Ectodermal cell (in vitro differentiated cells): Measurements from ENCODE around the gene UGT1A7.
"Not testable (repeated sequence)": the region's sequence is repeated elsewhere in the genome, so short reads cannot be mapped to it uniquely, and the experiment has no call there.

Source experiments
- H3K27ac ChIP-seq: 2 replicates; pipeline ENCODE4 v1.7.0; 2013; ENCODE audit warnings: mild to moderate bottlenecking, low read depth, low read length; ENCODE audit not compliant: insufficient read depth, poor library complexity, severe bottlenecking
- H3K27me3 ChIP-seq: 2 replicates; pipeline ENCODE4 v1.7.0; 2013; ENCODE audit warnings: mild to moderate bottlenecking, low read length; ENCODE audit not compliant: insufficient read depth, control insufficient read depth, poor library complexity, severe bottlenecking
- H3K36me3 ChIP-seq: one replicate; pipeline ENCODE4 v1.7.0; 2013; ENCODE audit warnings: low read length; ENCODE audit not compliant: control insufficient read depth, insufficient read depth
- H3K4me1 ChIP-seq: one replicate; pipeline ENCODE4 v1.7.0; 2013; ENCODE audit warnings: low read length; ENCODE audit not compliant: control insufficient read depth, insufficient read depth
- H3K4me3 ChIP-seq: 2 replicates; pipeline ENCODE4 v1.7.0; 2013; ENCODE audit warnings: low read depth, low read length, control low read depth; ENCODE audit not compliant: insufficient read depth
- H3K9me3 ChIP-seq: 2 replicates; pipeline ENCODE4 v1.7.0; 2013; ENCODE audit warnings: mild to moderate bottlenecking, low read length, moderate library complexity; ENCODE audit not compliant: control insufficient read depth
- WGBS, 2 experiments: methylation state at CpG; one replicate each; pipeline ENCODE4 v1.1.7; 2013; ENCODE audit warnings: missing lambda C conversion rate in 2 of 2; 5-methylcytosine and 5-hydroxymethylcytosine counted together

UGT1A7 gene

DNA sequence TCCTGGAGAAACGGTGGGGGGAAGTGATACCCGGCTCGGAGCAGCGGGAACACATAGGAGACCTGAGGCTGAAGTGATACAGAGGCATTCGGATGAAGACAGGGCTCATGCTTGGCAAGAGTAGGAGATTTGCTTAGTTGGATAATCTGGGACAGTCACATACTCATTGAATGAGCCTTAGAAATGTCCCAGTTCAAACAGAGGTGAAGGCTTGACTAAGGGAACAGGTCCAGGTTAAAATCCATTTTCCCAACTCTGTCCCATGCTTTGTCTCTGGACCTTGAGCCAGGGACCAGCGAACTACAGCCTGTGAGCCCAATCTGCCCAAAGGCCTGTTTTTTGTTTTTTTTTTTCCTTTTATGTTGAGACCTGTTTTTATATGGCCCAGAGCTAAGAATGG, 12.3 kb downstream of the UGT1A7 start:
- no peaks in the 10 kb centered on the region for H3K27me3 ChIP-seq
- H3K4me3 ChIP-seq: no peak overlapping the region
- 80 to 82% methylated on average over 6 of the region's 6 CpGs for WGBS, 2 experiments

DNA sequence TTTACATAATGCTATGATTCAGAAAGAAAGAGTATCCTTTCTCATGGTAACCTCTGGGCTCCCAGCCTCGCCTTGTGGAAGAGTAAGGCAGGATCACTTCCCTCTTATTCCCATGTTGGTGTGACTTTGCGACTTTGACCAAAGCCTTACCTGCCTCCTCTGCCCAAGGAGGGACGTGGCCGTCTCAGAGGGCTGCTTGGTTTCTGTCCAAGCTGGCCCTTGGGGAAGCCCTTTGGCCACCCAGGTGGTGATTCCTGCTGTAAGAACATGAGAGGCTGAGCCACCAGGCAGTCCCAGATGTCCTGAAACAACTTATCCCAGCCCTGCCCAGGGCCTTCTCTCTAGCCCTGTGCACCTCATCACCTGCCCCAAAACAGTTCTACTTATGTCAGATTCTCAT, 17.0 kb downstream of the UGT1A7 start:
- no peaks in the 10 kb centered on the region for H3K27me3 ChIP-seq
- WGBS, 2 experiments: 75 to 87% methylated on average over 4 of the region's 4 CpGs

More for the DNA sequence above, 12.3 kb downstream of the UGT1A7 start:
- no peak overlapping the region for H3K27ac ChIP-seq
- H3K36me3 ChIP-seq: no peaks in the 10 kb centered on the region
- no peaks in the 10 kb centered on the region for H3K9me3 ChIP-seq
- H3K4me1 ChIP-seq: no peaks in the 10 kb centered on the region

DNA sequence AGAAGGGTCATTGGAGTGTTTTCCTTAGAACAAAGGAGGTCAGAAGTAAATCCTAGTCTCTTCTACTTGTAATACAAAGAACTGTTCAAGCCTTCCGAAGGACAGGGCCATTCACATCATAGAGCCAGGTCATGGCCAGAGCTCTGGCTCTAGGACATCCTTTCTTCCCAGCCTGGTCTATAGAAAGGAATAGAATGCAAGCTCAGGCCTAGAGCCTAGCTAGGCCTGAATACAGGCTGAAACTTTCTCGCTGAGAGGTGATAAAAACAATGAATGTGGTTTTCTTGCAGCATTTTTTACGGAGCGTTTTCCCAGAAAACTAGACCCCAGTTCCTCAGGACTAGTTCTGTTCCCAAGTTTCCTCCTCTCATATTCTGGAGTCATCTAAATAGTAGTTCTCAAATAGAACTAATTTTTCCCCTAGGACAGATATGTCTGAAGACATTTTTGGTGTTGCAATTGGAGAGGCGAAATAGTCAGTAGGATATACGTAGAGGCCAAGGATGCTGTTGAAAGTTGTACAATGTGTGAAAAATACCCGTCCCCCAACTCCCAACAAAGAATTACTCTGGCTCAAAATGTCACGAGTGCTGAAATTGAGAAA, 17.8 kb downstream of the UGT1A7 start:
- WGBS, 2 experiments: 83 to 84% methylated on average over 8 of the region's 8 CpGs
- no peaks in the 10 kb centered on the region for H3K9me3 ChIP-seq
- no peak overlapping the region for H3K4me3 ChIP-seq
- peaks cover 8% of the 10 kb centered on the region for H3K4me1 ChIP-seq
- H3K27ac ChIP-seq: peak overlapping the region; percentile 50
- no peaks in the 10 kb centered on the region for H3K27me3 ChIP-seq
- no peaks in the 10 kb centered on the region for H3K36me3 ChIP-seq

More for the DNA sequence above, 17.0 kb downstream of the UGT1A7 start:
- peaks cover 8% of the 10 kb centered on the region for H3K4me1 ChIP-seq
- H3K4me3 ChIP-seq: no peak overlapping the region
- no peak overlapping the region for H3K27ac ChIP-seq
- no peaks in the 10 kb centered on the region for H3K36me3 ChIP-seq
- H3K9me3 ChIP-seq: no peaks in the 10 kb centered on the region

DNA sequence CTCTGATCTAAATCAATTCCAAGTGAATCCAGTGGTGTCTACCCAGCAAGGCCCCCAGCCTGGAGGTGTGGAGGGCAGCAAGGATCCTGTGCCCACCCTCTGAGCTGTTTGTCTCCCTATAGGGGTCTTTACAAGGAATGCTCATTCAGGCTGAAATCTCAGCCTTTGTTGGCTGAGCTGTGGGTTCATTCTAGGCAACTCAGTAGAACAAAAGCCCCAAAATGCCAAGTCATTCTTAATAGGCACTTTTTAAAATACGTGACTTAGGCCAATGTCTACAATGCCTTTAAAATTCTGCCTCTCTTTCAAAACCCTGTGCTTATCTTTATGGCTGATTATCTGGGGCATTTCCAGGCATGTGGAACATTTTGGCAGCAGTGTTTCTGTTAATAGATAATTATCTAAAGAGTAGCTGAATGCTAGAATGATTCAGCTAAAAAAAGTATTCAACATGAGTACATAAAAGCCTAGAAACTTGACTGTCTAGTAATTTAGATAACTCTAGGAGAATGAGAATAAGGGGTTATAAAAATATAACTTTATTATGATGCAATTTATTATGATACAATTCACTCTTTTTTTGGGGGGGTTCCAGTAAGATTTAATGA, 18.4 kb downstream of the UGT1A7 start:
- Histone ChIP-seq H3K4me1 (peaks cover 8% of the 10 kb centered on the region), H3K36me3 (no peaks in the 10 kb centered on the region), H3K27ac (peak overlapping the region; percentile 89), H3K4me3 (no peak overlapping the region), H3K9me3 (no peaks in the 10 kb centered on the region), H3K27me3 (no peaks in the 10 kb centered on the region)
- 0 to 9% methylated on average over 1 of the region's 1 CpG for WGBS, 2 experiments

DNA sequence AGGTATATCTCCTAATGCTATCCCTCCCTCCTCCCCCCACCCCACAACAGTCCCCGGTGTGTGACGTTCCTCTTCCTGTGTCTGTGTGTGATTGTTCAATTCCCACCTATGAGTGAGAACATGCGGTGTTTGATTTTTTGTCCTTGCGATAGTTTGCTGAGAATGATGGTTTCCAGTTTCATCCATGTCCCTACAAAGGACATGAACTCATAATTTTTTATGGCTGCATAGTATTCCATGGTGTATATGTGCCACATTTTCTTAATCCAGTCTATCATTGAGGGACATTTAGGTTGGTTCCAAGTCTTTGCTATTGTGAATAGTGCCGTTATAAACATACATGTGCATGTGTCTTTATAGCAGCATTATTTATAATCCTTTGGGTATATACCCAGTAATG, 19.1 kb downstream of the UGT1A7 start:
- H3K27me3 ChIP-seq, H3K9me3 ChIP-seq, H3K4me1 ChIP-seq, H3K4me3 ChIP-seq, H3K27ac ChIP-seq, H3K36me3 ChIP-seq: not testable (repeated sequence)
- WGBS, 2 experiments: 100% methylated on average over 1 of the region's 5 CpGs; no CpG with 5 or more reads in 1 of the 2 experiments

DNA sequence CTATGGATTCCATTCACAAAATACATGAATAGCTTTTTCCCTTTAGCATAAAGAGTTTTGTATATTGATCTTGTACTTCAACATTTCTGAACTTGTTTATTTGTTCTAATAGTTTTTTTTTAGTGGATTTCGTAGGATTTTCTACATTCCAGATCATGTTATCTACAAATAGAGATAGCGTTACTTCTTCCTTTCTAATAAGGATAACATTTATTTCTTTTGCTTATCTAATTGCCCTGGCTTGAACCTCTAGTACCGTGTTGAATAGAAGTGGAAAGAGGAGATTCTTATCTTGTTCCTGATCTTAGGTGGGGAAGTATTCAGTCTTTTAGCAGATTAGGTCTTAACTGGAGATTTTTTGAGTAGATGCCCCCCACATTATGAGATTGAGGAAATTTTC, 20.5 kb downstream of the UGT1A7 start:
- no peaks in the 10 kb centered on the region for H3K27me3 ChIP-seq
- no peak overlapping the region for H3K27ac ChIP-seq
- H3K4me3 ChIP-seq: no peak overlapping the region
- peaks cover 8% of the 10 kb centered on the region for H3K4me1 ChIP-seq
- no peaks in the 10 kb centered on the region for H3K36me3 ChIP-seq
- no peaks in the 10 kb centered on the region for H3K9me3 ChIP-seq
- 91 to 94% methylated on average over 1 of the region's 3 CpGs for WGBS, 2 experiments

DNA sequence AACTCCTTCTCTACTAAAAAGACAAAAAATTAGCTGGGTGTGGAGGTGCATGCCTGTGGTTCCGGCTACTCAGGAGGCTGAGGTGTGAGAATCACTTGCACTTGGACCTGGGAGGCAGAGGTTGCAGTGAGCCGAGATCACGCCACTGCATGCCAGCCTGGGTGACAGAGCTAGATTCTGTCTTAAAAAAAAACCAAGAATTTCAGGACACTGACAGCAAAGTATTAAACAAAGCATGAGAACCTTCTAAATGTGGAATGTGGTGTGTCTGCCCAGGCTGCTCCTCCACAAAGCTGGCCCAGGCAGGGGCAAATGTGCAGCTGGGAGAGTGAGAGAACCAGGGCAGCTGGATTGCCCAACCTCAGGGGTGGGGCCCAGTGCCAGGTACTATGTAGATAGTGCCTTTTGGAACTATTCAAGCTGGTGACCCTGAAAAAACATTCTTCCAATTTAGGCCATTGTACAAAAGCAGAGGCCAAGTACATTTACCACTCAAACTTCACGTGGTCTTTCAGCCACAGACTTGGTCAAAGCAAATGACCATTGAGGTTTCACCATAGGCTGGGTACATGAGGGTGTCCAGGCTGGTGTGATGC, 24.3 kb downstream of the UGT1A7 start:
- H3K27ac ChIP-seq: no peak overlapping the region
- WGBS, 2 experiments: 70 to 73% methylated on average over 4 of the region's 4 CpGs
- no peaks in the 10 kb centered on the region for H3K9me3 ChIP-seq

DNA sequence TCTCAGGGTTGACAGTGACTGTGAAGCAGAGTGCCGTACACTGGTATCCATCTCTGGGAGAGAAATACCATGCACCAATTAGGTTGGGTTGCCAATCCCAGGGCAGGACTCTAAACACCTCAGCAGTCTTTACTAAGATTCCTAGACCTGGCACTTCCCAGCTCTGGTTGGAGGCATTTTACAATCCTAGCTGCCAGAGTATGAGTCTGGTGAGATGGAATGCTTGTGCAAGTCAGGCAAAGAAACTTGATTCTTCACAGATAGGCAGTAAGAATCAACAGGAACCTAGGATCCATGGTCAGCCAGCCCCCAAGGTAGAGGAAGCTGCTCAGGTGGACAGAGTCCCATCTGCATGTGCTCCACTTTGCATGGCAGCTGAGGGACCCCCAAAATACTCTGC, 25.0 kb downstream of the UGT1A7 start:
- 48 to 50% methylated on average over 1 of the region's 1 CpG for WGBS, 2 experiments
- H3K4me1 ChIP-seq: no peaks in the 10 kb centered on the region
- H3K36me3 ChIP-seq: no peaks in the 10 kb centered on the region
- H3K4me3 ChIP-seq: no peak overlapping the region
- H3K27me3 ChIP-seq: no peaks in the 10 kb centered on the region
- no peaks in the 10 kb centered on the region for H3K9me3 ChIP-seq
- H3K27ac ChIP-seq: no peak overlapping the region

More for the DNA sequence above, 24.3 kb downstream of the UGT1A7 start:
- no peaks in the 10 kb centered on the region for H3K27me3 ChIP-seq
- H3K36me3 ChIP-seq: no peaks in the 10 kb centered on the region
- no peaks in the 10 kb centered on the region for H3K4me1 ChIP-seq
- H3K4me3 ChIP-seq: no peak overlapping the region

DNA sequence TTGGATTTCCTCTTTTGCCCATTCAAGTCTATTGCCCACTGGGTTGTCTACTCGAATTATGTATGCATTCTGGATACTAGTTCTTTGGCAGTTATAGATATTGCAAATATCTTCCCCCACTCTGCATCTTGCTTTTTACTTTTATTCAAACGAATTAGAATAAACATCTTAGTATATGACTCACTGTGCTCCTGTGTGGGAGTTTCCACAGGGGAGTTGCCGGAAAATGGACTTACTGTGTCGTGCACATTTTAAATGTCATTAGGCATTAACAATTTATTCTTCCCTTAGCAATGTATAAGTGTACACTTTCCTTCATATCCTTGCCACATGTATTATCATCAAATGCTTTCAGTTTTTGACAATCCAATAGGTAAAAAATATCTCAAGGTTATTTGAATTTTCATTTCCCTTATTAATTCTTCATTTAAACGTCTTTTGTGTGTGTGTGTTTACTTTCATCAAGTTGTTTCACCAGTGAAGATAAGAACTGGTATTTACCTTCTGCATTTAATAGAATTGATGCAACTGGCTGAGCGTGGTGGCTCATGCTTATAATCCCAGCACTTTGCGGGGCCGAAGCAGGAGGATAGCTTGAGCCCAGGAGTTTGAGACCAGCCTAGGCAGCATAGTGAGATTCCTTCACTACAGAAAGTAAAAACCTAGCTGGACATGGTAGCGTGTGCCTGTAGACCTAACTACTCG, 26.4 kb downstream of the UGT1A7 start:
- H3K36me3 ChIP-seq: no peaks in the 10 kb centered on the region
- H3K9me3 ChIP-seq: no peaks in the 10 kb centered on the region
- no peaks in the 10 kb centered on the region for H3K27me3 ChIP-seq
- no peak overlapping the region for H3K4me3 ChIP-seq
- H3K4me1 ChIP-seq: no peaks in the 10 kb centered on the region
- no peak overlapping the region for H3K27ac ChIP-seq
- 86 to 92% methylated on average over 8 to 10 of the region's 10 CpGs for WGBS, 2 experiments

DNA sequence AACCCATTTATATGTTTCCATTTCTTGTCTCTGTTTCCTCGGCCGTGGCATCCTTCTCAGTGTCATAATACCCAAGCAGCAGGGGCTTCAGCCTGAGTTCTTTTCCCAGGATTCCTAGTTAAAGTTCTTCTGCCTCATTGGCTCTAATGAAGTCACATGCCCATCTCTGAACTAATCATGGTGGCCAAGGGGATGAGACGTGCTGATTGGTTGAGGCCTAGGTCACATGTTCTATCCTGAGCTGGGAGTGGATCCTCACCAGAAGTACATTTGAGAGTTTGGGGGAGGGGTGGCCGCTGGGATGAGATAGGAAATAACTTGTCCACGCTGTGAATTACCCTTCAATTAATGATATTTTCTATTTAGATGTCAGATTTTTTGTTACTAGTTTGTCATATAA, 27.2 kb downstream of the UGT1A7 start:
- H3K27me3 ChIP-seq: no peaks in the 10 kb centered on the region
- WGBS, 2 experiments: 92 to 97% methylated on average over 3 to 4 of the region's 5 CpGs
- H3K27ac ChIP-seq: no peak overlapping the region
- H3K36me3 ChIP-seq: no peaks in the 10 kb centered on the region
- H3K4me1 ChIP-seq: no peaks in the 10 kb centered on the region
- H3K9me3 ChIP-seq: no peaks in the 10 kb centered on the region
- H3K4me3 ChIP-seq: no peak overlapping the region
